Sigmoid colon (tissue), 4 donors: Measurements from ENCODE around the gene HES6.

ENCODE experiments used
- EP300 ChIP-seq, 4 donors: sonication (generic); formaldehyde crosslinking; IDR thresholded peaks; one replicate each; pipeline ENCODE4 v1.6.1; 2017; ENCODE audit warnings: antibody characterized with exemption in 4 of 4
- POLR2AphosphoS5 ChIP-seq, 4 donors: sonication (generic); formaldehyde crosslinking; IDR thresholded peaks; one replicate each; pipeline ENCODE4 v1.6.1; 2017; ENCODE audit warnings: antibody characterized with exemption in 4 of 4
- TF ChIP-seq, protein P1 (sequence below), 4 experiments: fragments of 450-650 bp in 3 of 4; fragments of 200-600 bp in 1 of 4; IDR thresholded peaks; one replicate each; pipeline ENCODE4 v1.5.1; 2016 to 2019; ENCODE audit warnings: antibody characterized with exemption in 4 of 4, mild to moderate bottlenecking in 3 of 4, moderate library complexity in 2 of 4

GRCh38 chr2:238220274-238220891, 19.5 kb downstream of the HES6 start:
- TF ChIP-seq, protein P1, sequence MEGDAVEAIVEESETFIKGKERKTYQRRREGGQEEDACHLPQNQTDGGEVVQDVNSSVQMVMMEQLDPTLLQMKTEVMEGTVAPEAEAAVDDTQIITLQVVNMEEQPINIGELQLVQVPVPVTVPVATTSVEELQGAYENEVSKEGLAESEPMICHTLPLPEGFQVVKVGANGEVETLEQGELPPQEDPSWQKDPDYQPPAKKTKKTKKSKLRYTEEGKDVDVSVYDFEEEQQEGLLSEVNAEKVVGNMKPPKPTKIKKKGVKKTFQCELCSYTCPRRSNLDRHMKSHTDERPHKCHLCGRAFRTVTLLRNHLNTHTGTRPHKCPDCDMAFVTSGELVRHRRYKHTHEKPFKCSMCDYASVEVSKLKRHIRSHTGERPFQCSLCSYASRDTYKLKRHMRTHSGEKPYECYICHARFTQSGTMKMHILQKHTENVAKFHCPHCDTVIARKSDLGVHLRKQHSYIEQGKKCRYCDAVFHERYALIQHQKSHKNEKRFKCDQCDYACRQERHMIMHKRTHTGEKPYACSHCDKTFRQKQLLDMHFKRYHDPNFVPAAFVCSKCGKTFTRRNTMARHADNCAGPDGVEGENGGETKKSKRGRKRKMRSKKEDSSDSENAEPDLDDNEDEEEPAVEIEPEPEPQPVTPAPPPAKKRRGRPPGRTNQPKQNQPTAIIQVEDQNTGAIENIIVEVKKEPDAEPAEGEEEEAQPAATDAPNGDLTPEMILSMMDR (IDR thresholded peaks at IDR 0.05) = no peak
- no peak for TF ChIP-seq EP300 (IDR thresholded peaks at IDR 0.05)
- TF ChIP-seq POLR2AphosphoS5 (IDR thresholded peaks at IDR 0.05) = no peak
